ENCODE measurements around the gene ASCC1.

DNA sequence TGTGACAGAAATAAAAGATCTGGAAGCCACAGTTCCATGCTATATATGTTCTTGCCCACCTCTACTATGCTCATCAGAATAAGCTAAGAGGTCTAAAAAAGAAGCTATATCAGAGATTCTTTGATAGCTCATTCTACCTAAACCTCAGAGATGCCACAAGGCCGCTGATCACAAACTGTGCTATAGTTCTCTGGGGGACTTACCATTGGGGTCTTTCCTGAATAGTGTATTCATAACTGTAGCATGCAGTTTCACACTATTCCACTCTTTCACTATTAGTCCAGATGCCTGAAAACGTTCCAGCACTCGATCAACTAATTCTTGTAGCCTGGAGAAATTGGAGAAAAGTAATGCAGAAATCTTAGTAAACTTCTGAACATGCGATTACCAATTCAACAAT lies 83.2 kb downstream of the ASCC1 start:
- TF ChIP-seq CTCF (IDR thresholded peaks at IDR 0.05) (no peak), EZH2 (IDR thresholded peaks at IDR 0.05; ENCODE audit: borderline replicate concordance, insufficient read depth, low read depth, low read length, poor library complexity, severe bottlenecking) (no peak)
